ENCODE measurements around the gene EML5.
A peak's percentile ranks its signal among the peaks of the same experiment; 100 is the strongest.
"Not testable (repeated sequence)": the region's sequence is repeated elsewhere in the genome, so short reads cannot be mapped to it uniquely, and the experiment has no call there.

EML5 gene

DNA sequence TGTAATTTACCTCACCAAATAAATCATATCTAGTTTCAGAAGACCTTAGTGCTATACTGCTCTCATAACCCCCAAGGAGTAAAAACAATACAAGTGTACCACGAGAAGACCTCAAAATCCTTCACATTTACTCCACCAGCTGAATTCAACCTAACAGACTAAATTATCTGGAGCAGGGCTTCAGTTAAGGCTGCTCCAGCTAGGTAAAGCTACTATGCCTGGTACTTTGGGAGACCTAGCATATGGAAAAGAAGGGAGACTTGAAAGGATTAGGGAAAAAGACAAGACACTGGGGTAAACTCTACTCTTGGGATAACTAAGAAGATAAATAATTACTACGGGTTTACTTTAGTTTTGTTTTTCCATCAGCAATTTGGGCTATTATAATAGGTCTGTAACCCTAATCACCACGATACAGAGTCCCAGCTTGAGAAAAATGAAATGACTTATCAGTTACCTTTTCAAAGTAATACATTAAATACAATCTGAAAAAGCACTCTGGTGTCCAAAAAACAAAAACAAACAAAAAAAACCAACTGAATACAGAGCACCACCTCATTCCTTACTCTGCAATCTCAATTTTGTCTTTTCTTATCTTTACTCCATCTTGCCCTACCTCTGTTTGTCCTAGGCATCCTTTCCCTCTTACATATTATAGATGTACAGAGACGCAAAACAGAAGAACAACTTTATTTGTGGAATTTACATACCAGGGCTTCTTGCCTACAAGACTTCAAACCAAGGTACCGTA is 2.1 kb downstream of the EML5 start:
- Histone ChIP-seq H3K36me3 (ENCODE audit: insufficient read depth, insufficient read length, low read length) (no peaks in the 10 kb centered on the region), H3K27me3 (ENCODE audit: insufficient read depth, insufficient read length) (peaks cover 49% of the 10 kb centered on the region), H3K9me3 (ENCODE audit: insufficient read depth, low read length) (no peaks in the 10 kb centered on the region), H3K4me3 (ENCODE audit: insufficient read length, low read depth) (no peak overlapping the region), H3K4me1 (ENCODE audit: insufficient read depth, insufficient read length) (no peaks in the 10 kb centered on the region), H3K9ac (ENCODE audit: insufficient read length, low read depth) (no peak overlapping the region)
- no peak for TF ChIP-seq ZNF274 (IDR thresholded peaks at IDR 0.05; ENCODE audit: low read depth, low read length)
- no peak for DNase-seq (ENCODE audit: low read depth, low spot score)

- peaks cover 49% of the 10 kb centered on the region for H3K27me3 ChIP-seq (ENCODE audit: insufficient read depth, insufficient read length)
- H3K9me3 ChIP-seq (ENCODE audit: insufficient read depth, low read length); H3K36me3 ChIP-seq (ENCODE audit: insufficient read depth, insufficient read length, low read length); H3K4me1 ChIP-seq (ENCODE audit: insufficient read depth, insufficient read length); DNase-seq (ENCODE audit: low read depth, low spot score); H3K9ac ChIP-seq (ENCODE audit: insufficient read length, low read depth); H3K4me3 ChIP-seq (ENCODE audit: insufficient read length, low read depth): not testable (repeated sequence)
These were observed 3.2 kb downstream of the EML5 start for GRCh38 chr14:88789573-88789972.

GRCh38 chr14:88786715-88787114 is 6.0 kb downstream of the EML5 start:
- Histone ChIP-seq H3K9ac (ENCODE audit: insufficient read length, low read depth) (no peak overlapping the region), H3K9me3 (ENCODE audit: insufficient read depth, low read length) (peaks cover 21% of the 10 kb centered on the region; the same call in 1 of the 2 replicates), H3K4me3 (ENCODE audit: insufficient read length, low read depth) (no peak overlapping the region), H3K36me3 (ENCODE audit: insufficient read depth, insufficient read length, low read length) (no peaks in the 10 kb centered on the region), H3K4me1 (ENCODE audit: insufficient read depth, insufficient read length) (no peaks in the 10 kb centered on the region), H3K27me3 (ENCODE audit: insufficient read depth, insufficient read length) (peaks cover 22% of the 10 kb centered on the region)
- no peak for DNase-seq (ENCODE audit: low read depth, low spot score)
- TF ChIP-seq YY1 (IDR thresholded peaks at IDR 0.05; ENCODE audit: insufficient read depth, insufficient read length) (no peak), SUZ12 (IDR thresholded peaks at IDR 0.05; ENCODE audit: extremely low read depth, insufficient read depth, insufficient read length) (no peak), ZNF274 (IDR thresholded peaks at IDR 0.05; ENCODE audit: low read depth, low read length) (no peak)

- Histone ChIP-seq H3K9ac (ENCODE audit: insufficient read length, low read depth) (no peak overlapping the region), H3K27me3 (ENCODE audit: insufficient read depth, insufficient read length) (peaks cover 14% of the 10 kb centered on the region), H3K36me3 (ENCODE audit: insufficient read depth, insufficient read length, low read length) (no peaks in the 10 kb centered on the region), H3K9me3 (ENCODE audit: insufficient read depth, low read length) (peaks cover 30% of the 10 kb centered on the region; the same call in 1 of the 2 replicates), H3K4me1 (ENCODE audit: insufficient read depth, insufficient read length) (no peaks in the 10 kb centered on the region), H3K4me3 (ENCODE audit: insufficient read length, low read depth) (no peak overlapping the region)
- TF ChIP-seq YY1 (IDR thresholded peaks at IDR 0.05; ENCODE audit: insufficient read depth, insufficient read length) = no peak
- no peak for TF ChIP-seq SUZ12 (IDR thresholded peaks at IDR 0.05; ENCODE audit: extremely low read depth, insufficient read depth, insufficient read length)
- no peak for TF ChIP-seq ZNF274 (IDR thresholded peaks at IDR 0.05; ENCODE audit: low read depth, low read length)
- no peak for DNase-seq (ENCODE audit: low read depth, low spot score)
These were observed 6.8 kb downstream of the EML5 start for GRCh38 chr14:88785911-88786310.

- no peak overlapping the region for H3K4me3 ChIP-seq (ENCODE audit: insufficient read length, low read depth)
- no peak for DNase-seq (ENCODE audit: low read depth, low spot score)
- no peak for TF ChIP-seq SUZ12 (IDR thresholded peaks at IDR 0.05; ENCODE audit: extremely low read depth, insufficient read depth, insufficient read length)
- TF ChIP-seq YY1 (IDR thresholded peaks at IDR 0.05; ENCODE audit: insufficient read depth, insufficient read length) = no peak
- TF ChIP-seq ZNF274 (IDR thresholded peaks at IDR 0.05; ENCODE audit: low read depth, low read length) = no peak
- H3K27me3 ChIP-seq (ENCODE audit: insufficient read depth, insufficient read length) = no peaks in the 10 kb centered on the region
- no peaks in the 10 kb centered on the region for H3K4me1 ChIP-seq (ENCODE audit: insufficient read depth, insufficient read length)
- no peaks in the 10 kb centered on the region for H3K36me3 ChIP-seq (ENCODE audit: insufficient read depth, insufficient read length, low read length)
- H3K9ac ChIP-seq (ENCODE audit: insufficient read length, low read depth) = no peak overlapping the region
- no peaks in the 10 kb centered on the region for H3K9me3 ChIP-seq (ENCODE audit: insufficient read depth, low read length)
These were observed 17.2 kb downstream of the EML5 start for GRCh38 chr14:88775532-88775931.

- no peak for DNase-seq (ENCODE audit: low read depth, low spot score)
- no peak overlapping the region for H3K4me3 ChIP-seq (ENCODE audit: insufficient read length, low read depth)
- no peak overlapping the region for H3K9ac ChIP-seq (ENCODE audit: insufficient read length, low read depth)
- H3K4me1 ChIP-seq (ENCODE audit: insufficient read depth, insufficient read length) = no peaks in the 10 kb centered on the region
- peaks cover 20% of the 10 kb centered on the region for H3K9me3 ChIP-seq (ENCODE audit: insufficient read depth, low read length)
- no peaks in the 10 kb centered on the region for H3K36me3 ChIP-seq (ENCODE audit: insufficient read depth, insufficient read length, low read length)
- H3K27me3 ChIP-seq (ENCODE audit: insufficient read depth, insufficient read length) = no peaks in the 10 kb centered on the region
- no peak for TF ChIP-seq YY1 (IDR thresholded peaks at IDR 0.05; ENCODE audit: insufficient read depth, insufficient read length)
- no peak for TF ChIP-seq SUZ12 (IDR thresholded peaks at IDR 0.05; ENCODE audit: extremely low read depth, insufficient read depth, insufficient read length)
- no peak for TF ChIP-seq ZNF274 (IDR thresholded peaks at IDR 0.05; ENCODE audit: low read depth, low read length)
These were observed 22.0 kb downstream of the EML5 start for GRCh38 chr14:88770736-88771135.

DNA sequence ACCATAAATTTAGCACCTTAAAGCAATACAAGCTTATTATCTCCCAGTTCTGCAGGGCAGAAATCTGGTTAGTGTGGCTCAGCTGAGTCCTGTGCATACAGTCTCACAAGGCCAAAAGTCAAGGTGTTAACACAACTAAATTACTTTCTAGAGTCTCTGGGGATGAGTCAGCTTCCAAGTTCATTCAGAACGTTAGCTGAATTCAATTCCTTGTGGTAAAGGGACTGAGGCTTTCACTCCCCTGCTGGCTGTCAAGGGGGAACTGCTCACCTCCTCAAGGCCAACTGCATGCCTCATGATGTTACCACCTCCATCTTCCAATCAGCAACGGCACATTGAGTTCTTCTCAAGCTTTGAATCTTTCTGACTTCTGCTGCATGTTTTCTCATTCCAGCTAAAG is 27.6 kb downstream of the EML5 start:
- H3K27me3 ChIP-seq (ENCODE audit: insufficient read depth, insufficient read length) = no peaks in the 10 kb centered on the region
- H3K4me1 ChIP-seq (ENCODE audit: insufficient read depth, insufficient read length) = no peaks in the 10 kb centered on the region
- peaks cover 21% of the 10 kb centered on the region for H3K9me3 ChIP-seq (ENCODE audit: insufficient read depth, low read length)
- H3K9ac ChIP-seq (ENCODE audit: insufficient read length, low read depth) = no peak overlapping the region
- no peak overlapping the region for H3K4me3 ChIP-seq (ENCODE audit: insufficient read length, low read depth)
- TF ChIP-seq SUZ12 (IDR thresholded peaks at IDR 0.05; ENCODE audit: extremely low read depth, insufficient read depth, insufficient read length) (no peak), YY1 (IDR thresholded peaks at IDR 0.05; ENCODE audit: insufficient read depth, insufficient read length) (no peak), ZNF274 (IDR thresholded peaks at IDR 0.05; ENCODE audit: low read depth, low read length) (no peak)
- DNase-seq (ENCODE audit: low read depth, low spot score) = peak; percentile 8
- no peaks in the 10 kb centered on the region for H3K36me3 ChIP-seq (ENCODE audit: insufficient read depth, insufficient read length, low read length)
